Ectodermal cell (in vitro differentiated cells): ENCODE data around the gene FGD3.
"Not testable (repeated sequence)": the region's sequence is repeated elsewhere in the genome, so short reads cannot be mapped to it uniquely, and the experiment has no call there.

Experiments
- H3K27ac ChIP-seq: 2 replicates; pipeline ENCODE4 v1.7.0; 2013; ENCODE audit warnings: mild to moderate bottlenecking, low read depth, low read length; ENCODE audit not compliant: insufficient read depth, poor library complexity, severe bottlenecking
- H3K27me3 ChIP-seq: 2 replicates; pipeline ENCODE4 v1.7.0; 2013; ENCODE audit warnings: mild to moderate bottlenecking, low read length; ENCODE audit not compliant: insufficient read depth, control insufficient read depth, poor library complexity, severe bottlenecking
- H3K36me3 ChIP-seq: one replicate; pipeline ENCODE4 v1.7.0; 2013; ENCODE audit warnings: low read length; ENCODE audit not compliant: control insufficient read depth, insufficient read depth
- H3K4me1 ChIP-seq: one replicate; pipeline ENCODE4 v1.7.0; 2013; ENCODE audit warnings: low read length; ENCODE audit not compliant: control insufficient read depth, insufficient read depth
- H3K4me3 ChIP-seq: 2 replicates; pipeline ENCODE4 v1.7.0; 2013; ENCODE audit warnings: low read depth, low read length, control low read depth; ENCODE audit not compliant: insufficient read depth
- H3K9me3 ChIP-seq: 2 replicates; pipeline ENCODE4 v1.7.0; 2013; ENCODE audit warnings: mild to moderate bottlenecking, low read length, moderate library complexity; ENCODE audit not compliant: control insufficient read depth
- WGBS, 2 experiments: methylation state at CpG; one replicate each; pipeline ENCODE4 v1.1.7; 2013; ENCODE audit warnings: missing lambda C conversion rate in 2 of 2; 5-methylcytosine and 5-hydroxymethylcytosine counted together

Gene FGD3

DNA sequence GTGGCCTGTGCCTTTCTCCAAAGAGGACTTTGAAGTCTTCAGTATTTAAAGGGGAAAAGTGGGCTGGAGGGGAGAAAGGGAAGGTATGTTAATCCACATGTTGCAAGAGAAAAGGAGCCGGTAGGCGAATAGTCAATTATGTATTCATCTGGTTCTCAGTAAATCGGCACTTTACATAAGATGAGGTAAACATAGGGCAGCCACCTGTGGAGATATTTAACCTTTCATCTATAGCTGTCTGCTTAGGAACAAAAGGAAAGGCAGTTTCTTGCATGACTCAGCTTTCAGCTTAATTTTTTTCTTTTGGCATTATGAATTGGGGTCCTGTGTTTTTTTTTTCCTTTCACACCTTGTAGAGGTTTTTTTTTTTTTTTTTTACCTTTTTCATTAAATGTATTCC, 42.2 kb downstream of the FGD3 start:
- H3K36me3 ChIP-seq: no peaks in the 10 kb centered on the region
- no peaks in the 10 kb centered on the region for H3K27me3 ChIP-seq
- no peaks in the 10 kb centered on the region for H3K4me1 ChIP-seq
- 11 to 17% methylated on average over 3 of the region's 3 CpGs for WGBS, 2 experiments
- peaks cover 2% of the 10 kb centered on the region for H3K9me3 ChIP-seq
- no peak overlapping the region for H3K27ac ChIP-seq
- H3K4me3 ChIP-seq: no peak overlapping the region

DNA sequence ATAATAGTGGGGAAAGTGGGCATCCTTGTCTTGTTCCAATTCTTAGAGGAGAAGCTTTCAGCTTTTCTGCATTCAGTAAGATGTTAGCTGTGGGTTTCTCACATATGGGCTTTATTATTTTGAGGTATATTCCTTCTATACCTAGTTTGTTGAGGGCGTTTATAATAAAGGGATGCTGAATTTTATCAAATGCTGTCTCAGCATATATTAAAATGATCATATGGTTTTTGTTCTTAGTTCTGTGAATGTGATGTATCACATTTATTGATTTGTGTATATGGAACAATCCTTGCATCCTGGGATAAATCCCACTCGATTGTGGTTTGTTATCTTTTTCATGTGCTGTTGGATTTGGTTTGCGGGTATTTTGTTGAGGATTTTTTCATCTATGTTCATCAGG, 43.1 kb downstream of the FGD3 start:
- Histone ChIP-seq H3K36me3 (no peaks in the 10 kb centered on the region), H3K4me3 (no peak overlapping the region), H3K27ac (no peak overlapping the region), H3K4me1 (no peaks in the 10 kb centered on the region), H3K9me3 (no peaks in the 10 kb centered on the region), H3K27me3 (no peaks in the 10 kb centered on the region)
- 96 to 99% methylated on average over 2 to 3 of the region's 3 CpGs for WGBS, 2 experiments

DNA sequence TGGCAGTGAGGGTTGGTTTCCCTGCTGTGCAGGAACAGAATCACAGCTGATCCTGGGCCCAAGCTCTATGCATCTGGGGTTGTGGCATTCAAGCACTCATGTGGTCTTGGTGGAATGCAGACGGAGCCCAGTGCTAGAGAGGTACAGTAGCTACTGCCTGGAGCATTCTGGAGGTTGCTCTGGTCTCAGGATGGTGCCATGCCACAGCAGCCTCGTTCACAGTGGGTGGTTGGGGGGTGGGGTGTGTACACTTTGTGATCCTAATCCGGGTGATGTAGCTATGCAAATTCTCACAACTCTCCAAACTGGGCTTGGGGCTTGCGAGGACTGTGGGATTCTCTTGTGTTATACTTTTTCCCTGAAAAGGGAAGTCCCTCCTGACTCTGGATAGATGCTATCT, 45.2 kb downstream of the FGD3 start:
- Histone ChIP-seq H3K27ac (no peak overlapping the region), H3K4me3 (no peak overlapping the region), H3K36me3 (no peaks in the 10 kb centered on the region), H3K4me1 (no peaks in the 10 kb centered on the region), H3K9me3 (no peaks in the 10 kb centered on the region), H3K27me3 (no peaks in the 10 kb centered on the region)
- WGBS, 2 experiments: 17 to 24% methylated on average over 3 to 4 of the region's 4 CpGs

DNA sequence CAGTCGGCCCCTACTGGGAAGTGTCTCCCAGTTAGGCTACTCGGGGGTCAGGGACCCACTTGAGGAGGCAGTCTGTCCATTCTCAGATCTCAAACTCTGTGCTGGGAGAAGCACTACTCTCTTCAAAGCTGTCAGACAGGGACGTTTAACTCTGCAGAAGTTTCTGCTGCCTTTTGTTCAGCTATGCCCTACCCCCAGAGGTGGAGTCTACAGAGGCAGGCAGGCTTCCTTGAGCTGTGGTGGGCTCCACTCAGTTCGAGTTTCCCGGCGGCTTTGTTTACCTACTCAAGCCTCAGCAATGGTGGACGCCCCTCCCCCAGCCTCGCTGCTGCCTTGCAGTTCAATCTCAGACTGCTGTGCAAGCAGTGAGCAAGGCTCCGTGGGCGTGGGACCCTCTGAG, 51.5 kb downstream of the FGD3 start:
- not testable (repeated sequence) for H3K9me3 ChIP-seq, H3K4me1 ChIP-seq, H3K27me3 ChIP-seq, H3K27ac ChIP-seq, H3K4me3 ChIP-seq, H3K36me3 ChIP-seq
- WGBS, 2 experiments: 93 to 94% methylated on average over 10 of the region's 10 CpGs

- Histone ChIP-seq H3K9me3 (no peaks in the 10 kb centered on the region), H3K4me1 (no peaks in the 10 kb centered on the region), H3K4me3 (no peak overlapping the region), H3K27ac (no peak overlapping the region), H3K27me3 (no peaks in the 10 kb centered on the region), H3K36me3 (no peaks in the 10 kb centered on the region)
- WGBS, 2 experiments: 95 to 97% methylated on average over 2 of the region's 2 CpGs
These were observed 53.7 kb downstream of the FGD3 start for GRCh38 chr9:93001031-93001430.

DNA sequence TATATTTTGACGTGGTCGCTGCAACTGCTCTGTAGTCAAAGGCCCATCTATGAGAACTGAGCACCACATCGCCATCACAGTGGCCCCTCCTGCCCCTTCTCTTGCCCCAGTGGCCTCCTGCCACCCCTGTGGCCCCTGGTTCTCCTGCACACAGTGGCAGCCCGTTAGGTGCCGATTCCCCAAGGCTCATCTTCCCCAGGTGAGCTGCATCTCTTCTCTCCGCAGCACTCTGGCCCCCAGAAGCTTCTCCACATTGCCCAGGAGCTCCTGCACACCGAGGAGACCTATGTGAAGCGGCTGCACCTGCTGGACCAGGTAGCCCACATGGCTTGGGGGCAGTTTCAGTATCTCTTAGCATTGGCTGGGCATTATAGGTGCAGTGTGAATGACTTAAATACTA, 55.4 kb downstream of the FGD3 start:
- no peaks in the 10 kb centered on the region for H3K27me3 ChIP-seq
- no peaks in the 10 kb centered on the region for H3K36me3 ChIP-seq
- H3K9me3 ChIP-seq: no peaks in the 10 kb centered on the region
- H3K4me1 ChIP-seq: no peaks in the 10 kb centered on the region
- H3K4me3 ChIP-seq: no peak overlapping the region
- H3K27ac ChIP-seq: no peak overlapping the region
- WGBS, 2 experiments: 94% methylated on average over 8 of the region's 8 CpGs

GRCh38 chr9:93003552-93004407, 56.5 kb downstream of the FGD3 start:
- Histone ChIP-seq H3K4me1 (no peaks in the 10 kb centered on the region), H3K27ac (no peak overlapping the region), H3K36me3 (no peaks in the 10 kb centered on the region), H3K27me3 (no peaks in the 10 kb centered on the region), H3K4me3 (no peak overlapping the region), H3K9me3 (no peaks in the 10 kb centered on the region)
- WGBS, 2 experiments: 65 to 66% methylated on average over 28 of the region's 28 CpGs

GRCh38 chr9:93004561-93004960, 57.2 kb downstream of the FGD3 start:
- Histone ChIP-seq H3K27me3 (no peaks in the 10 kb centered on the region), H3K9me3 (no peaks in the 10 kb centered on the region), H3K4me3 (no peak overlapping the region), H3K27ac (no peak overlapping the region), H3K36me3 (no peaks in the 10 kb centered on the region), H3K4me1 (no peaks in the 10 kb centered on the region)
- 89% methylated on average over 9 of the region's 9 CpGs for WGBS, 2 experiments

DNA sequence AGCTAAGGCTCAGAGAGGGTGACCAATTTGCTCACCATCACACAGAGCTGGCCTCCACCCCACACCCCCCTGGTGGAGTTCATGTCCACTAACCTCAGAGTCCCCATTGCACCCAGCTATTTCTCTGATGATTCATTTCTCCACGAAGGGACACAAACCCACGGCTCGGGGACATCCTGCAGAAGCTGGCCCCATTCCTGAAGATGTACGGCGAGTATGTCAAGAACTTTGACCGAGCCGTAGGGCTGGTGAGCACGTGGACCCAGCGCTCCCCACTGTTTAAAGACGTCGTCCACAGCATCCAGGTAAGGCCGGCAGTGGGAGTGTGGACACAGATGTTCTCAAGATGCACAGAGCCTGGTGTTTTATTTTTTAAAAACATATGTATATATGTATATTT, 58.6 kb downstream of the FGD3 start:
- H3K27ac ChIP-seq: no peak overlapping the region
- 94 to 95% methylated on average over 12 of the region's 12 CpGs for WGBS, 2 experiments
- H3K4me3 ChIP-seq: no peak overlapping the region
- no peaks in the 10 kb centered on the region for H3K27me3 ChIP-seq
- no peaks in the 10 kb centered on the region for H3K9me3 ChIP-seq
- H3K36me3 ChIP-seq: no peaks in the 10 kb centered on the region
- peaks cover 4% of the 10 kb centered on the region for H3K4me1 ChIP-seq

- H3K36me3 ChIP-seq: no peaks in the 10 kb centered on the region
- H3K4me1 ChIP-seq: peaks cover 6% of the 10 kb centered on the region
- H3K4me3 ChIP-seq: no peak overlapping the region
- no peaks in the 10 kb centered on the region for H3K9me3 ChIP-seq
- no peaks in the 10 kb centered on the region for H3K27me3 ChIP-seq
- WGBS, 2 experiments: 89 to 90% methylated on average over 12 of the region's 12 CpGs
- no peak overlapping the region for H3K27ac ChIP-seq
These were observed 60.3 kb downstream of the FGD3 start for GRCh38 chr9:93007529-93008058.
